ENCODE results near the gene ILK. TPM values are rescaled to one million over a fixed set of nuclear protein-coding genes. Genes with fewer than 3 reads are reported as not detected.

Gene ILK
- total RNA-seq, 1 donor from 2014 or later = 133 TPM

DNA sequence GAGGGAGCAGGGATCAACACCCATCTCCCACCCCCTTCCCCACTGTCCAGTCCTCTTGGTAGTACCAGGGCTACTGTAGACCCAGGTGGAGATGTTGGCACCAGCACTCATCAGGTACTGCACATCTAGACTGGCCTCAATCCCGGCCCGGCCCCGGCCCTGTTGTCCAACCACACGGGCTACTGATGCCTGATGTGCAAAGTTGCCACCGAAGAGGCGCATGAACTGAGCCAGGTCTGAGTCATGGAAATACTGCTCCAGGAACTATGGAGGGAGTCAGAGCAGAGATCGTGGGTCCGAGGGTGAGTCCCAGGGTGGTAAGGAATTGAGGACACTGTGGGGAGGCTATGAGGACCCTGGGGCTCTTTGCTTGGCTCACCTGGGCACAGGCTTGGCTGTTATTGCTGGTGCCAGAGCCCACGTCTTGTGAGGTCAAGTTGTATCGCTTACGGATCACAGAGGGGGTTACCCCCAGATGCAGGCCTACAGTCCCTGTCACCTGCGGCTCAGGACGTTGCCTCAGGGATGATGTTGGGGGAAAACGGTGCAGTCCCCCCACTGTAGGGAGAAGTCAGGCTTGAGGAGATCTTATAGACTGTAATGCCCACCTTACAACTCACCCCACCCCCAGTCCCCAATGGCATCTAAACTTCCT lies 13.1 kb downstream of the ILK start:
- Mint-ChIP-seq H3K27ac (no peak overlapping the region), H3K4me1 (ENCODE audit: low read depth) (peaks cover 1% of the 10 kb centered on the region), H3K4me3 (ENCODE audit: low read depth) (no peak overlapping the region), H3K36me3 (ENCODE audit: insufficient read depth) (peaks cover 2% of the 10 kb centered on the region), H3K9me3 (ENCODE audit: low read depth) (no peaks in the 10 kb centered on the region), H3K27me3 (no peaks in the 10 kb centered on the region)
- TF ChIP-seq, protein P1, sequence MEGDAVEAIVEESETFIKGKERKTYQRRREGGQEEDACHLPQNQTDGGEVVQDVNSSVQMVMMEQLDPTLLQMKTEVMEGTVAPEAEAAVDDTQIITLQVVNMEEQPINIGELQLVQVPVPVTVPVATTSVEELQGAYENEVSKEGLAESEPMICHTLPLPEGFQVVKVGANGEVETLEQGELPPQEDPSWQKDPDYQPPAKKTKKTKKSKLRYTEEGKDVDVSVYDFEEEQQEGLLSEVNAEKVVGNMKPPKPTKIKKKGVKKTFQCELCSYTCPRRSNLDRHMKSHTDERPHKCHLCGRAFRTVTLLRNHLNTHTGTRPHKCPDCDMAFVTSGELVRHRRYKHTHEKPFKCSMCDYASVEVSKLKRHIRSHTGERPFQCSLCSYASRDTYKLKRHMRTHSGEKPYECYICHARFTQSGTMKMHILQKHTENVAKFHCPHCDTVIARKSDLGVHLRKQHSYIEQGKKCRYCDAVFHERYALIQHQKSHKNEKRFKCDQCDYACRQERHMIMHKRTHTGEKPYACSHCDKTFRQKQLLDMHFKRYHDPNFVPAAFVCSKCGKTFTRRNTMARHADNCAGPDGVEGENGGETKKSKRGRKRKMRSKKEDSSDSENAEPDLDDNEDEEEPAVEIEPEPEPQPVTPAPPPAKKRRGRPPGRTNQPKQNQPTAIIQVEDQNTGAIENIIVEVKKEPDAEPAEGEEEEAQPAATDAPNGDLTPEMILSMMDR (IDR thresholded peaks at IDR 0.05; ENCODE audit: unreplicated experiment) = no peak
- no peak for DNase-seq (ENCODE audit: low spot score, unreplicated experiment)

GRCh38 chr11:6617315-6617781 lies 13.8 kb downstream of the ILK start:
- peaks cover 1% of the 10 kb centered on the region for H3K4me1 Mint-ChIP-seq (ENCODE audit: low read depth)
- no peak overlapping the region for H3K27ac Mint-ChIP-seq

DNA sequence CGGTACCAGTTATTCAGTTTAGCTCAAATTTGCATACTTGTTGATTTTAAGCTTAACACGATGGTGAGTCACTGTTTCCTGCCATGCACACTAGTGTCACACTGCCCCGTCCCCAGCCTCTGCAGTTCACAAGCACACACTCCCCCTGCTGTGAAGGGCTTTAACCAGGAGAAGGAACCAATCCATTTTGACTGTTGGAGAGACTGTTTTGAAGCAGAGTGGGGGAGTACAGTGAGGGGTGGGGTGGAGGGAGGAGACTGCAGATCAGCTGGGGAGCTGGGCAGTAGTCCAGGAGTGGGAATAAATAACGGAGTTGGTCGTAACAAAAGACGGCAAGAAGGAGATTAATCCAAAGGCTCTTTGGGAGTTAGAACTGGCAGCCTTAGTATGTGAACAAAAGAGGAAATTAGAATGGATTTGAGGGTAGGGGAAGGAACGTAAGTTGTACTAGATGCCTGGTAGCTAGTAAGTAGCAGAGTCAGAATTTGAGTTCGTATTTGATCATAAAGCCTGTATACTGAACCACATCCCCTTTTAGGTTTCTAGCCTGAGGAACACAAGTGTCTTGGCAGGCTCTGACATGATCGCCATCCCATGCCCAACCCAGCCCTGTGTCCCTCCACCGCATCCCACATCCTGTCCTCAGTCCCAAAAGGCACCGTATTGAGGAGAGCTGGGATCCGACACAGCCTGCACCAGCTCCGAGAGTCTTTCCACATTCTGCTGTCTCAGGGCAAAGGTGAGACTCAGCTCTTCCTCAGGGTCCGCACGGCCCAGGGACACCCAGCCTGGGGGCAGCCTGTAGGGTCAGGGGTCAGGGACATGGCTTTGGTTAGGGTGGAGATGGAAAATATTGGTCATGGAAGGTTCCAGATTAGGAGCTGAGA lies 14.8 kb downstream of the ILK start:
- H3K27ac Mint-ChIP-seq = peak overlapping the region; percentile 50
- H3K27me3 Mint-ChIP-seq = no peaks in the 10 kb centered on the region
- peaks cover 2% of the 10 kb centered on the region for H3K36me3 Mint-ChIP-seq (ENCODE audit: insufficient read depth)
- no peak overlapping the region for H3K4me3 Mint-ChIP-seq (ENCODE audit: low read depth)
- peaks cover 1% of the 10 kb centered on the region for H3K4me1 Mint-ChIP-seq (ENCODE audit: low read depth)
- no peaks in the 10 kb centered on the region for H3K9me3 Mint-ChIP-seq (ENCODE audit: low read depth)
- DNase-seq (ENCODE audit: low spot score, unreplicated experiment) = no peak
- TF ChIP-seq, protein P1 (IDR thresholded peaks at IDR 0.05; ENCODE audit: unreplicated experiment) = no peak

More at GRCh38 chr11:6617315-6617781, 13.8 kb downstream of the ILK start:
- Mint-ChIP-seq H3K27me3 (no peaks in the 10 kb centered on the region), H3K9me3 (ENCODE audit: low read depth) (no peaks in the 10 kb centered on the region), H3K36me3 (ENCODE audit: insufficient read depth) (peaks cover 2% of the 10 kb centered on the region), H3K4me3 (ENCODE audit: low read depth) (no peak overlapping the region)
- TF ChIP-seq, protein P1 (IDR thresholded peaks at IDR 0.05; ENCODE audit: unreplicated experiment) = no peak
- DNase-seq (ENCODE audit: low spot score, unreplicated experiment) = no peak

- Mint-ChIP-seq H3K27ac (peak within 1 kb of the TSS; percentile 50), H3K9me3 (ENCODE audit: low read depth) (no peaks in the 10 kb centered on the region), H3K4me3 (ENCODE audit: low read depth) (no peak within 1 kb of the TSS)
Measured at GRCh38 chr11:6619004-6619745, 15.6 kb downstream of the ILK start, which contains the start of gene TPP1. Gene TPP1 (minus strand): TSS chr11:6619422. CDS start chr11:6619400, 22 bp downstream.

More at GRCh38 chr11:6619004-6619745, 15.6 kb downstream of the ILK start, which contains the start of gene TPP1:
- Mint-ChIP-seq H3K4me1 (ENCODE audit: low read depth) (peaks cover 1% of the 10 kb centered on the region), H3K36me3 (ENCODE audit: insufficient read depth) (peaks cover 3% of the 10 kb centered on the region), H3K27me3 (no peaks in the 10 kb centered on the region)
- TF ChIP-seq, protein P1 (IDR thresholded peaks at IDR 0.05; ENCODE audit: unreplicated experiment) = no peak
- peak; percentile 79 for DNase-seq (ENCODE audit: low spot score, unreplicated experiment)
